MM.1S (cell line): ENCODE results near the gene FAM185A.

Experiments used
- CTCF ChIP-seq: fragments of 300-600 bp; sonication (generic); IDR thresholded peaks from 2 replicates; pipeline ENCODE4 v1.5.1; 2016; ENCODE audit warnings: antibody characterized with exemption, low read length, mixed read lengths
- EZH2 ChIP-seq: fragments of 300-600 bp; sonication (generic); optimal IDR thresholded peaks from 2 replicates; pipeline ENCODE3; 2017; ENCODE audit warnings: low read depth, mild to moderate bottlenecking, antibody characterized with exemption, low read length, mixed read lengths

DNA sequence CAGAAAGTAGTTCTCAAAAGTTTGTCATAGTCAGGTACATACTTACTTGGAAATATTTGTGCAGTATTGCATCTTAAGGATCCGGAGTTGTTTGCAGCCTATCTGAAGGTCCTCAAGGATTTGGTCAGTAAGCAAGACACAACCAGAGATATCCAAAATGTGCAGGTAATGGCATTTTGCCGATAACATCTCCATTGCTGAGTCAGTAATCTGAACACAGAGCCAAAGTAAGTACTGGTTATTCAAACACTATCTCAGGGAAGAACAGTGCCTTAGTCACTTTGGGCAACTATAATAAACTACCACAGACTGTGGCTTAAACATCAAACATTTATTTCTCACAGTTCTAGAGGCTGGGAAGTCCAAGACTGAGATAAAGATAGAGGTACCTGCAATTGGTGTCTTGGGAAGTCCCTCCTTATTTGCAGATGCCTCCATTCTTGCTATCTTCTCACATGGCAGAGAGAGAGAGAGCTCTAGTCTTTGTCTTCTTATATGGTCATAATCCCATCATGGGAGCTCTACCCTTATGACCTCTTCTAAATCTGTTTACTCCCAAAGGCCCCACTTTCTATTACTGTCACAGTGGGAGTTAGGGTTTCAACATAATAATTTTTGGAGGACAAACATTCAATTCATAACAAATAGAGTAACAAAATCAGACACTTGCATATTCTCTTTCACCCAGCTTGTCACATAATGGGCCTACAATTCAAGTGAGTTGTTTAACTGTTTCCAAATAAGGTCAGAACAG lies 73.4 kb downstream of the FAM185A start:
- TF ChIP-seq CTCF, result no peak
- no peak for TF ChIP-seq EZH2
